Endodermal cell (in vitro differentiated cells): ENCODE measurements around the gene RPLP2. TPM values are rescaled to one million over a fixed set of nuclear protein-coding genes. Genes with fewer than 3 reads are reported as not detected.

Experiments
- DNase-seq: peaks from one replicate; pipeline ENCODE4 v3.0.0-alpha.2; 2017
- H3K27ac ChIP-seq: 2 replicates; pipeline ENCODE4 v1.5.1; 2013; ENCODE audit warnings: mild to moderate bottlenecking, low read depth, low read length, moderate library complexity
- H3K27me3 ChIP-seq: 2 replicates; pipeline ENCODE4 v1.6.1; 2013; ENCODE audit warnings: mild to moderate bottlenecking, low read length, moderate library complexity; ENCODE audit not compliant: insufficient read depth, control insufficient read depth, poor library complexity, severe bottlenecking
- H3K36me3 ChIP-seq: 2 replicates; pipeline ENCODE4 v1.7.0; 2013; ENCODE audit warnings: mild to moderate bottlenecking, low read length, moderate library complexity; ENCODE audit not compliant: control insufficient read depth, insufficient read depth
- H3K4me1 ChIP-seq: one replicate; pipeline ENCODE4 v1.7.0; 2013; ENCODE audit warnings: low read length; ENCODE audit not compliant: control insufficient read depth, insufficient read depth
- H3K4me3 ChIP-seq: 2 replicates; pipeline ENCODE4 v1.5.1; 2013; ENCODE audit warnings: mild to moderate bottlenecking, low read length, moderate library complexity
- H3K9ac ChIP-seq: 2 replicates; pipeline ENCODE4 v1.6.1; 2013; ENCODE audit warnings: mild to moderate bottlenecking, low read length, moderate library complexity; ENCODE audit not compliant: poor library complexity, severe bottlenecking; ENCODE audit errors: extremely low read depth
- H3K9me3 ChIP-seq: 2 replicates; pipeline ENCODE4 v1.6.1; 2013; ENCODE audit warnings: mild to moderate bottlenecking, low read length, moderate library complexity; ENCODE audit not compliant: control insufficient read depth
- H3K27ac Mint-ChIP-seq: 2 replicates; pipeline ENCODE4 v1.8.0; 2020; ENCODE audit warnings: mixed read lengths
- H3K27me3 Mint-ChIP-seq: 2 replicates; pipeline ENCODE4 v1.8.0; 2021; ENCODE audit warnings: mild to moderate bottlenecking, mixed read lengths; ENCODE audit not compliant: insufficient read depth
- H3K36me3 Mint-ChIP-seq: 2 replicates; pipeline ENCODE4 v1.8.0; 2020; ENCODE audit warnings: low read depth, mixed read lengths
- H3K4me1 Mint-ChIP-seq: 2 replicates; pipeline ENCODE4 v1.8.0; 2020; ENCODE audit warnings: mixed read lengths
- H3K4me3 Mint-ChIP-seq: 2 replicates; pipeline ENCODE4 v1.8.0; 2020; ENCODE audit warnings: mild to moderate bottlenecking, moderate library complexity, mixed read lengths
- H3K9me3 Mint-ChIP-seq: 2 replicates; pipeline ENCODE4 v1.8.0; 2020; ENCODE audit warnings: mild to moderate bottlenecking, mixed read lengths
- CTCF ChIP-seq: fragments of 200-600 bp; sonication (generic); conservative IDR thresholded peaks from 2 replicates; pipeline ENCODE4 v1.5.0; 2021; ENCODE audit warnings: antibody characterized with exemption, mild to moderate bottlenecking
- WGBS, 2 experiments: methylation state at CpG; one replicate each; pipeline versions ENCODE4 v1.1.5 to v1.1.7; 2013; ENCODE audit warnings: missing lambda C conversion rate in 2 of 2, mixed read lengths in 1 of 2; ENCODE audit not compliant: insufficient coverage in 1 of 2, insufficient read length in 1 of 2; 5-methylcytosine and 5-hydroxymethylcytosine counted together
- total RNA-seq, 2 donors: library from RNA; stranded (reverse); fragmentation: NEBNext Ultra II Directional in 1 of 2; extraction: Animal tissue kit (Norgen Biotek cat#: 25700) in 1 of 2; gene quantifications; 2 replicates in 1 of 2; 3 replicates in 1 of 2; pipeline ENCODE4 v1.2.1, GENCODE V29; 2021

The RPLP2 gene
- total RNA-seq, 2 donors from 2014 or later = 1,966 to 2,020 TPM

GRCh38 chr11:815675-816432 lies 6.1 kb downstream of the RPLP2 start:
- WGBS, 2 experiments = 91 to 97% methylated on average over 7 to 11 of the region's 11 CpGs
- Mint-ChIP-seq H3K4me3 (no peak overlapping the region), H3K4me1 (peaks cover 7% of the 10 kb centered on the region), H3K36me3 (peaks cover 30% of the 10 kb centered on the region), H3K27me3 (no peaks in the 10 kb centered on the region), H3K27ac (no peak overlapping the region), H3K9me3 (no peaks in the 10 kb centered on the region)
- no peaks in the 10 kb centered on the region for H3K4me1 ChIP-seq
- TF ChIP-seq CTCF = no peak
- no peak for DNase-seq
- H3K9me3 ChIP-seq = no peaks in the 10 kb centered on the region
- H3K4me3 ChIP-seq = no peak overlapping the region
- no peak overlapping the region for H3K9ac ChIP-seq
- no peak overlapping the region for H3K27ac ChIP-seq
- no peaks in the 10 kb centered on the region for H3K27me3 ChIP-seq
- H3K36me3 ChIP-seq = peaks cover 31% of the 10 kb centered on the region

- Histone ChIP-seq H3K36me3 (peaks cover 28% of the 10 kb centered on the region), H3K4me3 (no peak overlapping the region), H3K9ac (no peak overlapping the region), H3K27me3 (no peaks in the 10 kb centered on the region), H3K4me1 (no peaks in the 10 kb centered on the region), H3K9me3 (no peaks in the 10 kb centered on the region), H3K27ac (no peak overlapping the region)
- DNase-seq = peak; percentile 71
- no peaks in the 10 kb centered on the region for H3K9me3 Mint-ChIP-seq
- no peak for TF ChIP-seq CTCF
- no peak overlapping the region for H3K27ac Mint-ChIP-seq
- H3K36me3 Mint-ChIP-seq = peaks cover 24% of the 10 kb centered on the region
- no peak overlapping the region for H3K4me3 Mint-ChIP-seq
- H3K27me3 Mint-ChIP-seq = no peaks in the 10 kb centered on the region
- peaks cover 2% of the 10 kb centered on the region for H3K4me1 Mint-ChIP-seq
- 60 to 76% methylated on average over 6 to 8 of the region's 11 CpGs for whole genome bisulfite sequencing, 2 experiments
These were observed 6.6 kb downstream of the RPLP2 start for GRCh38 chr11:816433-816779.

GRCh38 chr11:818396-819128 lies 8.8 kb downstream of the RPLP2 start, which contains the start of gene PNPLA2:
TSS of gene PNPLA2 (plus strand) at chr11:818914. CDS start at chr11:819719, 805 bp downstream.
- Mint-ChIP-seq H3K9me3 (no peaks in the 10 kb centered on the region), H3K27me3 (no peaks in the 10 kb centered on the region), H3K4me3 (peak within 1 kb of the TSS; percentile 70), H3K27ac (no peak within 1 kb of the TSS), H3K4me1 (no peaks in the 10 kb centered on the region), H3K36me3 (peaks cover 9% of the 10 kb centered on the region)
- peak within 1 kb of the TSS; percentile 81 for H3K4me3 ChIP-seq
- peak within 1 kb of the TSS; percentile 63 for H3K9ac ChIP-seq
- no peaks in the 10 kb centered on the region for H3K9me3 ChIP-seq
- TF ChIP-seq CTCF = no peak
- DNase-seq = no peak
- H3K27ac ChIP-seq = no peak within 1 kb of the TSS
- H3K4me1 ChIP-seq = no peaks in the 10 kb centered on the region
- WGBS, 2 experiments = 67 to 71% methylated on average over 9 to 20 of the region's 20 CpGs
- H3K27me3 ChIP-seq = no peaks in the 10 kb centered on the region
- peaks cover 6% of the 10 kb centered on the region for H3K36me3 ChIP-seq
